ENCODE measurements around the gene RPS6KC1.
"Not testable (repeated sequence)": the region's sequence is repeated elsewhere in the genome, so short reads cannot be mapped to it uniquely, and the experiment has no call there.

Gene RPS6KC1

DNA sequence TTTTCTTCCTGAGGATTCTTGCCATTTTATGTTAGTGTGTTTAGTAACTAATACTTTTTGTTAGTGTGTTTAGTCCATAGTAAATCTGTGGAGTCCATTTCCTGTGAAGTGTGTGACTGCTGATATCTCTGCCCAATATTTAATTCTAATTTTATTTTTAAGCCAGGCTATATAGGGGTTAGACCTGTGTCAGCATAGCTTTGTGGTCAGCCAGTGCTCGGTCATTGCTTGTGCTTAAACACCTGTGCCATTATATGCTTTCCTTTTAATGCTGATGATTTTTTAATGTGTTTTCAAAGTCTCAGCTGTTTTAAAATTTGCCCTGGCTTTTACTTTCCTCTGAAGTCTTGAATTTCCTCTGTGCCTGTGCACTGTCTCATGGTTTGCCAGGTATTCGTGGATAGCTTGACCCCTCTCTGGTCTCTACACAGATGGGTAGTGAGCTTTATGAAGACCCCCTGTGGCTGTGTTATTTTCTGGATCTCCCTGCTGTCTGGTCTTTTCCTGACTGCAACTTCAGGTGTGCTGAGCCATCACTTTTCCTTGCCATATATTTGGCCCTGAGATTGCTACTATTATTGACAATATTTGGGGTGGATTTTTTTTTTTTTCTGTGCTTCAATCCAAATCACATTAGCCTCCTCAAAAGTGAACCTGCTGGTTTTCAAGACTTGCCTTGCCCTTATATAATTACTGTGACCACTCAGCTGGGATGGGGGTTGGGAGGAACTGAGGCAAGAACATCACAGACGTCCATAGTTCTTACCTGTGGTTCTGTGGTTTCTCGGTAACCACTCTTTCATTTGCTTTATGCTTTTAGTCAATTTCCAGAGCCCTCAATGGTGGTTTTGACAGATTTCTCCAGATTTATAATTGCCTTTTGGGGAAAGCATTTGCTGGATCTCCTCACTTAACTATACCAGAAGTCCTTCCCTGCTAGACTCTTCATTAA lies 59.6 kb downstream of the RPS6KC1 start:
- DNase-seq (ENCODE audit: low spot score), result no peak

DNA sequence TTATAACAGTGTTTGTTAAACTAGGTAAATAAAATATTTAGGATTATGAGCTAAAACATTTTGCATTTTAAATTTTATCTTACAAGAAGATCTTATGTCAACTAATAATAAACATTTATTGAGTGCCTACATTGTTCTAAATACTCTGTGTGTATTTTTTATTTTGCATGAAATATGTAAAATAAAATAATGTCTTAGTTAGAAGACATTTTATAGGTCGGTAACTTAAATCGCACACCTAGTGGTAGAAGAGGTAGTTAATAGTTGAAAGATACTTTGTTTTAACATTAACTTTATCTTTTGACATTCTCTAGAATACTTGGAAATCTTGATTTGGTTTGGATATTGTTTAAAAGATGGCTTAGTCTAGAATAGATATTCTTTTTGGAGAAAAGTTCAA lies 60.5 kb downstream of the RPS6KC1 start:
- no peak for DNase-seq (ENCODE audit: low spot score)

- not testable (repeated sequence) for DNase-seq (ENCODE audit: low spot score)
Measured at GRCh38 chr1:213112723-213113122, 61.7 kb downstream of the RPS6KC1 start.

DNA sequence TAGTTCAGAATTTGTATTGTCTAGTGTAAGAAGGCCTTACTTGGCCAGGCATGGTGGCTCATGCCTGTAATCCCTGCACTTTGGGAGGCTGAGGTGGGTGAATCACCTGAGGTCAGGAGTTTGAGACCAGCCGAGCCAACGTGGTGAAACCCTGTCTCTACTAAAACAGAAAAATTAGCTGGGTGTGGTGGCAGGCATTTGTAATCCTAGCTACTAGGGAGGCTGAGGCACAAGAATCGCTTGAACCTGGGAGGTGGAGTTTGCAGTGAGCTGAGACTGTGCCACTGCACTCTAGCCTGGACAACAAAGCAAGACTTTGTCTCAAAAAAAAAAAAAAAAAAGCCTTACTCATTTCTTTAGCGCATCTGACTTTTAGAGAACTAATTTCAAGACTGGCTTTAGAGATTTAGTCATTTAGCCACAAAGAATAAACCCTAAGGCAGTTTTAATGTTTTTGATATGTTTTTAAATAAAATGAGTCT lies 66.7 kb downstream of the RPS6KC1 start:
- DNase-seq (ENCODE audit: low spot score), result not testable (repeated sequence)

DNA sequence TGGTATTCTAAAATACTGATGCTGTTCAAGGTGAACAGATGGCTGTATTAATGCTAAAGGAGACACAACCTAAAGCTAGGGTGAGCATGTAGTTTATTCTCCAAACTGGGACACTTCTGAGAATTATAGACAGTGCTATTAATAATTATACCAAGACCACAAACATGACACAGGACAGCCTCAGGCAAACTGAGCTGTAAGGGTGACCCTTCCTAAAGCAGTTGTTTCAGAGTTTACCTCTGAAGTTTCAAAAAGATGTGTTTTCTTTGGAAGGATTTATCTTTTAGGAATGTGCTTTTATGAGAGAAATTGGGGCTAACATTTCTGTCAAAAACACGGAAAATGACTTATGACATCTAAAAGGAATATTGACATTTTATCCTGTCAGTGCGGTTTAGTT lies 68.8 kb downstream of the RPS6KC1 start:
- DNase-seq (ENCODE audit: low spot score), result no peak

GRCh38 chr1:213120386-213120785 lies 69.3 kb downstream of the RPS6KC1 start:
- DNase-seq (ENCODE audit: low spot score), result no peak

GRCh38 chr1:213120961-213121360 lies 69.9 kb downstream of the RPS6KC1 start:
- no peak for DNase-seq (ENCODE audit: low spot score)

DNA sequence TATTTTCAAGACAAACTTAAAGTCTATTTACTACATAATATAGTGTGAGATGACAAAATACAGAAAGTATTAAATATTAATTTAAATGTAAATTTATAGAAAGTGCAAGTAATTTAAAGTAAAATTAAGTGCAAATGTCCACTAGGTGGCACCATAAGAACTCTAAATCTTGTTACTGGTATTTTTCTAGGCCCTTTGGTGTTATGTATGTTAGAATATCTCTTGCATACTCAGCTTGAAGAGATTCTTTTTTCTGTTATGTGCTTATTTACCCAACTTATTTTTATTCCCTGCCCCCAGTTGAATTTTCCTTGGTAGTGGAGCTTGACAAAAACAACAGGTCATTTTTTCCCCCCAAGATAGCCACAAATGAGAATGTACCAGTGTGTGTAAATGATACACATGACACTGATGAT lies 71.5 kb downstream of the RPS6KC1 start:
- DNase-seq (ENCODE audit: low spot score), result peak; percentile 13

GRCh38 chr1:213123087-213123486 lies 72.0 kb downstream of the RPS6KC1 start:
- DNase-seq (ENCODE audit: low spot score), result no peak

DNA sequence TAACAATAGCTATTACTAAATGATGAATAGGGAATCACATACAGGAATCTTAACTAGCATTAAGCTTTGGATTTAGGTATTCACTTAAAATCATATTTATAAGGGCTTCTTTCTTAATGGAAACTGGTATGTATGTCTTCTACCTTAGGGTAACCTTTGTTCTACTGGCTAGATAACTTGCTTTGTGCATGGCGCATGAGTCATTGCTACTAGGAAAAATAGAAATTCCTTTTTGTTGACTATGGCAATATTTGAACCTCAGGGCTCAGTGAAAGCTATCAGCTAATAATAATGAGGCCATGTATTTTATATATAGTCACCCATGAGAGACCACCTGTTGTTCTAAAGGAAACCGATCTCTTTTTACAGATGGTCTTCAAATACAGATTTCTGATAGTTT lies 72.5 kb downstream of the RPS6KC1 start:
- peak; percentile 13 for DNase-seq (ENCODE audit: low spot score)

GRCh38 chr1:213124590-213124989 lies 73.5 kb downstream of the RPS6KC1 start:
- DNase-seq (ENCODE audit: low spot score), result no peak

GRCh38 chr1:213125643-213126042 lies 74.6 kb downstream of the RPS6KC1 start:
- DNase-seq (ENCODE audit: low spot score), result no peak

DNA sequence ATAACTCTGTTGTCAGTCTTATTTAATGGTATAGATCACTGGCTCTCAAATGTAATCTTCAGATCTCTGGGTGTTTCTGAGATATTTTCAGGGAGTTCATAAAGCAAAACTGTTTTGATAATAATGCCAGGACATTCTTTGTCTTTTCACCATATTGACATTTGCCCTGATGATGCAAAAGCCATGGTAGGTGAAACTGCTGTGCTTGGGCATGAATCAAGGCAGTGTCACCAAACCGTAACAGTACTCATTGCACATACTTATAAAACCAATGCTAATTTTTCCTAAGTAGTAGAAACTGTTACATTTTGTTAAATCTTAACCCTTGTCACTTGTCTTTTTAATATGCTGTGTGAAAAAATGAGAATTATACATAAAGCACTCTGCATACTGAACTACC lies 76.0 kb downstream of the RPS6KC1 start:
- DNase-seq (ENCODE audit: low spot score), result no peak

DNA sequence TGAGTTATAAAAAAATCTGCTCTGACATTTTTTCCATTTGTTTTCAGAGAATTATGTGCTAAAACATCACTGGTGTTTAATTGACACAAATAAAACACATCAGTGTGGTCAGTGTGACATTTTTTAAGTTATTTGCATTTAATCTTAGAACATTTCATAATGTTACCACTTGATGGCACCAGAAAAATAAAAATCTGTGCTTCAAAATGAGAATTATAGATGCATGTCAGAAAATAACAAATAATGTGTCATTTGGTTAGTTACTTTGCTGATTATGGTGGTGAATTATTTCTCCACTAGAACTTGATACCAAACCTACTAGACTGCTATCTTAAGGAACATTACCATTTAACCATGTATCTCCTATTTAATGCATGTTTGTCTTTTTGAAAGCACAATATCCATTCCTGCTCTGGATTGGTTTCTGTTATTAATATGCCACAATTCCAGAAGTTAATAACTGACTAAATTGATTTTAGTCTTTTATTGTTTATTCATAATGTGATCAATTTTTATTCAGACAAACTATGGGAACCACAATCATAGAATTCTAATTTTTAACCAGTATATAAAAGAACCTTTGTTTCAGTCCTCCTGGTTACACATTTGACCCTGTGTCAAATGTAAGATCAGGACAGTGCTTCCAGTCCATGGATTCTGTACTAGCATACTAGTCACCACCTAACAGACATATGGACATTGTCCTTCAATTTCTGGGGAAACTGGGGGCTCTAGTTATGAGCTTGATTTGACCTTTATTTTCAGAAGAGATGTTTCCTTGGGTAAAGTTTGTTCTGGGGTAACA lies 81.0 kb downstream of the RPS6KC1 start:
- peak; percentile 36 for DNase-seq (ENCODE audit: low spot score)

DNA sequence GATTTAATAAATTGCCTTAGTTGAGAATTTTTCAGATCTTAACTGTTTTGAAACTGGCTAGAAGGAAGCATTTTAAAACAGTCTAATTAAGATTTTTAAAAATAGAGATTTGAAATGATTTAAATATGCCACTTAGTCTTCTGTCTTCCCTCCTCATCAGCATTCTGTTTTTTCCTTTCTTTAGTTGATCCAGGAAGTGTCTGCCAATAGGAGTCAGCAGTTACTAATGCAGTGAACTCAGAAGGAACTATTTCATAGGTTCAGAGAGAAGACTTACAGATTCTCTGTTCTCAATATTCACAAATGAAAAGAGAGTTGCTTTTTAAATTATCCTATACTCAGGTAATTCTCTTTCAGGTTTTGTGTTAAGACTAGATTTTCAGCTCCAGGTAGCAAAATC lies 84.5 kb downstream of the RPS6KC1 start:
- peak; percentile 9 for DNase-seq (ENCODE audit: low spot score)

DNA sequence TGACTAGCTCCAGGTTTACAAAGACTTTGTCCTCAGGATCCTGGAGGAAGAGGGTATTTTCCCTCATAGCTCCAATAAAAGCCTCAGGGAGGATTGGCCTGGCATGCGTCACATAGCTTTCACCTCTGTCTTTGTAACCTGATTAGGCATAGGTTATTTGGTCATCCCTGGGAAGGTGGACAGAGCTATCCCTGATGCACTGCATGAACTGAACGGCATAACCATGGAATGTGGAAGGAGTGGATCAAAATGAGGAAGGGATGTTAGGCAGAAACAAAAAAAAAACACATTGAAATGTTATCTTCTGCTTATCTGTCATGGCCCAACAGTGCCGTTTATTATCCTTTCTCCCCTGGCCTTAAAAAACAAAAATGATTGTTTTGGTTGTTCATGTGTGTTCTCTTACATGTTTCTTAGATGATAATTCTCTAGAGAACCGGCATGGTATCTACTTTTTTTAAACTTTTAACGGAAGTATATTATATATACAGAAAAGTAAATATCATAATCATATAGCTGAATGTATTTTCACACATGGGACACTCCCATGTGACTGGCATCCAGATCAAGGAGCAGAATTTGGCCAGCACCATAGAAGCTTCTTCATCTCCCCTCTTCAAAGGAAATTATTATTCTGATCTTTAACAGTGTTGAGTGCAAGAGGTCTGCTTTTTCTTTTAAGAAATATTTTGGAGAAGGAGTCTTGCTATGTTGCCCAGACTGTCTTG lies 85.3 kb downstream of the RPS6KC1 start:
- no peak for DNase-seq (ENCODE audit: low spot score)

- no peak for DNase-seq (ENCODE audit: low spot score)
Measured at GRCh38 chr1:213138391-213138790, 87.3 kb downstream of the RPS6KC1 start.

DNA sequence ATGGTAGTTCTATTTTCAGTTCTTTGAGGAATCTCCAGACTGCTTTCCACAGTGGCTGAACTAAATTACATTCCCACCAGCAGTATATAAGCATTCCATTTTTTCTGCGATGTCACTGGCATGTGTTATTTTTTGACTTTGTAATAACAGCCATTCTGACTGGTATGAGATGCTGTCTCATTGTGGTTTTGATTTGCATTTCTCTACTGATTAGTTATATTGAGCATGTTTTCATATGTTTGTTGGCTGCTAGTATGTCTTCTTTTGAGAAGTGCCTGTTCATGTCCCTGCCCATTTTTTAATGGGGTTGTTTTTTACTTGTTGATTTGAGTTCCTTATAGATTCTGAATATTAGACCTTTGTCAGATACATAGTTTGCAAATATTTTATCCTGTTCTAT lies 87.9 kb downstream of the RPS6KC1 start:
- no peak for DNase-seq (ENCODE audit: low spot score)

DNA sequence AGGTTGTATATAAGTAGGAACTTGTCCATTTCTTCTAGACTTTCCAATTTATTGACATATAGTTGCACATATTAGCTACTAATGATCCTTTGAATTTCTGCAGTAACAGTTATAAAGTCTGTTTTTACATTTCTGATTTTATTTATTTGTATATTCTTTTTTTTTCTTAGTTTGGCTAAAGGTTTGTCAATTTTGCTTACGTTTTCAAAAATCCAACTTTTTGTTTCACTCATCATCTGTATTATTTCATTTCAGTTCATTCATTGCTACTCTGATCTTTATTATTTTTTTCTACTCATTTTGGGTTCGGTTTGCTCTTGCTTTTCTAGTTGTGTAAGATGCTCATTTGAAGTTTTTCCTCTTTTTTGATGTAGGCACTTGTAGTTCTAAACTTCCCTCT lies 97.9 kb downstream of the RPS6KC1 start:
- no peak for DNase-seq (ENCODE audit: low spot score)

DNA sequence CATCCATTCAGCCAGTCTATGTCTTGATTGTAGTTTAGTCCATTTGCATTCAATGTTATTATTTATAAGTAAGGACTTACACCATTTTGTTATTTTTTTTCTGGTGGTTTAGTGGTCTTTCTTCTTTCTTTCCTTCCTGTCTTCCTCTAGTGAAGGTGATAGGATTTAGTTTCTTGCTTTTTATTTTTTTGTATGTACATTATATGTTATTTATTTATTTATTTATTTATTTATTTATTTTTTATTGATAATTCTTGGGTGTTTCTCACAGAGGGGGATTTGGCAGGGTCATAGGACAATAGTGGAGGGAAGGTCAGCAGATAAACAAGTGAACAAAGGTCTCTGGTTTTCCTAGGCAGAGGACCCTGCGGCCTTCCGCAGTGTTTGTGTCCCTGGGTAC lies 99.0 kb downstream of the RPS6KC1 start:
- DNase-seq (ENCODE audit: low spot score), result not testable (repeated sequence)

GRCh38 chr1:213154056-213154685 lies 103.1 kb downstream of the RPS6KC1 start:
- DNase-seq (ENCODE audit: low spot score), result no peak

GRCh38 chr1:213159376-213159775 lies 108.3 kb downstream of the RPS6KC1 start:
- DNase-seq (ENCODE audit: low spot score), result no peak
